Left cardiac atrium (tissue), 4 donors: ENCODE data around the gene RAB27B. TPM values are rescaled to one million over a fixed set of nuclear protein-coding genes. Genes with fewer than 3 reads are reported as not detected.

Experiments used
- ATAC-seq, 2 donors: fragments of 200-7000 bp; cut with Tn5 transposase; one replicate each; pipeline ENCODE4 v1.9.1; 2020; ENCODE audit warnings: mild to moderate bottlenecking in 2 of 2, moderate library complexity in 2 of 2
- DNase-seq: peaks from one replicate; pipeline ENCODE4 v3.0.0-alpha.2; 2020
- intact Hi-C, 2 donors: fragments of 100-400 bp; cut with DNase I; formaldehyde crosslinking; loops; one replicate each; pipeline versions ENCODE4 v1.14.1 to v1.15.1; 2022 to 2023
- total RNA-seq, 2 donors: library from RNA; stranded (reverse); fragmentation: NEBNext Ultra II Directional; extraction: Animal tissue kit (Norgen Biotek cat#: 25700); gene quantifications; one replicate each; pipeline ENCODE4 v1.2.1, GENCODE V29; 2021
- donor health status: DM: no; HTN: yes; CAD: no.
- donor health status: DM: no; HTN: yes; CAD: no; lungs with severe emphysema.
- donor health status: DM: yes; HTN: yes; CAD: no.
- donor health status: Dilated cardiomyopathy.

The RAB27B gene
- total RNA-seq, 2 donors from 2014 or later: 0.16 to 1.0 TPM

DNA sequence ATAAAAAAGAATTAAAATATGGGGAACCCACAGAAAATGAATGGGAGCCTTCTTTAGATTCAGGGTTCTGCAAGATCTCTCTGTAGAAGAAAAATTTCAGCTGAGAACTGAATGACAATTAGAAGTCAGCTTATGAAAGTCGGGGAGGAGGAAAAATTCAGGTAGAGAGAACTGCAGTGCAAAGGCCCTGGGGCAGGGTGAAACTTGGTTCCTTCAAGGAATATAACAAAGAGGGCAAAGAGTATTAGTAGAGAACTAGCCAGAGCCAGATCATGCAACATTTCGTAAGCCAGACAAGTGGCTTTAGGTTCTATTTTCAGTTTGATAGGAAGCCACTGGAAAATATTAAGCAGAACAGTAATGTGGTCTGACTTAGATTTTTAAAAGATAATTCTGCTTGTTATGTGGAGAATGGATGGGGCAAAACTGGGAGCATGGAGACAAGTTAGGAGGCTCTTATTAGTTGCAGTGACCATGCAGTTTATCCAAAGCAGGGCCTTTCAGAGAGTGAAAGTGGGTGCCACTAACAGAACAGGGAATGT lies 27.9 kb downstream of the RAB27B start:
- ATAC-seq (no peak), DNase-seq (no peak)
- intact Hi-C loops: no loop called here

DNA sequence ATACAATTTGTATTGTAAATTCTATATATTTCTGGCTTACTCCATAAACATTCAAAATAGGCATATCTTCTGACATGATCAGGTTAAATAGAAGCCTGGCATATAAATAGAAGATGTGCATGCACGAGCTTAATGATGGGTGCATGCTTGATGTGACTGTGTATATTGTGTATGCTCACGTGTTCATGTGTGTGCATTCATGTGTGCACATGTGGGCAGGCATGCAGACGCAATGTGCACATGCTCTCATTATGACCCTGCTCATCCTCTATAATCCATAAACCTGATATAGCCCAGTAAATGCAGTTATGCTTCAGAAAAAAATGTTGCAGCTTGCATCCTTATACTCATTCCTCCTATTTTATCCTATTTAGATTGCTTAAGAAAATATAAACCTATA lies 29.2 kb downstream of the RAB27B start:
- DNase-seq (no peak), ATAC-seq (no peak)
- intact Hi-C loops: no loop called here

DNA sequence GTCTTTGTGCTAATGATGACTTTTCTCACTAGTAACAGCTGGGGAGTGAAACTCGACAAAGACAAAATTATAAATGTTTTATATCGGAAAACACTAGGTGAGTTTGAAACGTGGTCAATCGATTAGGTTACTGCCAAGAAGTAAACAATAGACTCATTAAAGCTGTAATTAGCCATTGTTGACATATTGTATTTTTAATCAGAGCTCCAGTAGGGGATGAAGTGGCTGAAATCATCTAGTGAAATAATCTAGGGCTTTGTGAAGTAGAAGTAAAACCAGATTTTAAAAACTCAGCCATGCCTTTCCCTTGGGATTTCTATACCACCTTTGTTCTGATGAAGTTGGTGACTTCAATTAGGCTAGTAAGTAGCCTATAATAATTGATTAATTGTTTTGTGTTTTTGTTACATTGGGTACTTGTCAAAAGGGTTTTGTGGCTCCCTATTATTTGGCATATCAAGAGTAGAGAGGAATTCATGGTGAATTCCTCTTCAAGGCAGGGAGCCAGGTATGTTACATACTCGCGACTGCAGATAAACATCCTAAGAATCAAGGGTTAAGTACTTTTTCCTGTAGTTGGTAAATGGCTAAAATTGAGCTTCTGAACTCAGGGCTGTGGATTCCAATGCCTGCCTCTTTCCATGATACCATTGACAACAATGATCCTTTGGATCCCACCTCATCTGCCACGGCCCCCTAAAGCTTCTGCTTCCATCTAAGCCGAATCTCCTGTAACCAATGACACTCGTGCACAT lies 31.6 kb downstream of the RAB27B start:
- ATAC-seq (no peak), DNase-seq (no peak)
- intact Hi-C loops: no loop called here

DNA sequence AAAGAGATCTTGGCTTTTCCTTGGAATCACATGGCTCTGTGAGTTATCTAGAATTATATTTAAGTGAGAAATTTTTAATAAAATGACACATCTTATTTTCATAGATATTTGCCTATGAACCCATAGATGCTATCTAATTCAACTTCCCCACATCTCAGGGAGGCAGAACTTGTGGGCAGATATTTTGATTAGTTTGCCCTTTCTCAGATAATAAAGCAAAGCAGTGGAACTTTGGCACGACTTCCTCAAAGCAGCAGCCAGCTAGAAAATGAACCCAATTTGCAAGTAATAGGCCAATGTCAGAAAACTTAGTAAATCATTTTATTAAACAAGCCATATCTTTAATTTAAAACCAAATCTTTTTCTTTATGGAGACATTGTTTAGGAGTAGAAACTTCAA lies 32.7 kb downstream of the RAB27B start:
- no peak for ATAC-seq
- DNase-seq: no peak
- intact Hi-C loops: no loop called here

DNA sequence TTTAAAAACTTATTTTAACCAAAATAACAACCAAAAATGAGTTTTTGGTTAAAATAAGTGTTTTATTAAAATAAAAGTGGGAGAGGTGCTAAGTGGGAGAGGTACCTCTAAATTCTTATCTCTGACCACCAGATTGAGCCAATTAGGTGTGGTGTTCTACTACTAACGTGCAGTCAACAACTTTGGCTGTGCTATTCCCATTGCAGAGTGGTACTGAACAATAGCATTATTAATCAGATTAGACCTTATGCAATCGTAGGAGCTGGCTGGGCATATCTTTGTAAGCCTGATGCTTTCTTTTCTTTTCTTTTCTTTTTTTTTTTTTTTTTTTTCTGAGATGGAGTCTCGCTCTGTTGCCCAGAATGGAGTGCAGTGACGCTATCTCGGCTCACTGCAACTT lies 38.9 kb downstream of the RAB27B start:
- ATAC-seq (no peak), DNase-seq (no peak)
- intact Hi-C loops: no loop called here

DNA sequence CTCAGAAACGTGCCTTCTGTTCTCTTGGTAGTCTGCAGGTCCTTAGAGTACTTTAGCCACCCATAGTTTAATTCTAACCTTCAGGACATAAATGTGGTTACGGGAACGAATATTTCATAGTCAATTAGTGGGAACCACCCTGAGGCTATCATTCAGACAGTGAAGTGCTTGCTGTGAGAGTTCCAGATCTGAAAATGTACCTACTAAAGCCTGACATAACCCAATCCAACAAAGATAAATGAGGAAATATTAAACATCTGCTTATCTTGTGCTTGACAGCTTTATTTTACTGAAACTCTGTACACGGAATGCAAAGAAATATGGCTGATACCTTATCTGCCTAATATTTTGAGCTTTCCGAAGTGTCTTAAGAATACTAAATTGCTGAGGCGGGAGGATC lies 43.0 kb downstream of the RAB27B start:
- intact Hi-C loops: no loop called here
- DNase-seq (no peak), ATAC-seq (no peak)

DNA sequence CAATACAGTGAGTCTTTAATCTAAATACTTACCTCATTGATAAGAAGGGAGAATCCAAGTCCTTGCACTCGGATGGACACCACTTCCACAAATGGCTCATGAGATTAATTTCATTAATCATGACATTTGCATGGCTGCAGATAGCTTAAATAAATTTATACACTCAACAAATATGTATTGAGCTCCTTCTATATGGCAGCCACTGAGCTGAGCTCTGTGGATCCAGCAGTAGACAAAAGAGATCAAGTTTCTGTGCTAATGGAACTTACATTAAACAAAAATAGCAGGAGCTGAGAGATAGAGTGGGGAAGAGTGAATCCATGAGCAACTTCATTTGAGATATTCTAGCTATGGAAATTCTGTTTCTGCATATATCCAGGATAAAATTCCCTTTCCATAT lies 44.4 kb downstream of the RAB27B start:
- DNase-seq: no peak
- no peak for ATAC-seq
- intact Hi-C loops: no loop called here

DNA sequence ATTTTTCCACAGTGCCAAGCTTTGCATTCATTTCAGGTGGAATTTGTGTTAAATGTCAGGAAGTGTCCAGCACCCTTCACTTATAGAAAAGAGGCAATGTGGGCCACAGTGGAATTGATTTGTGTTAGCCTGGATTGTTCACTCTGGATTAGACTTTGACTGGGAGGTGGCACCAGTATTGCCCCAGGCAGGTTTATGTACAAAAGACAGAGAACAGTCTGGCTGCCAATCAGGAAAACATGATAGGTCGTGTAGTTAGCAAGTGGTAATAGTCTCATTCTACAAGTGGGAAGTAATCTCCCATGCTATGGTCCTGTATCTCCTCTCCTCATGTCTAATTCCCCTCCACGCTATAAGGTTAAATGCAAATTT lies 45.6 kb downstream of the RAB27B start:
- intact Hi-C loops: no loop called here

DNA sequence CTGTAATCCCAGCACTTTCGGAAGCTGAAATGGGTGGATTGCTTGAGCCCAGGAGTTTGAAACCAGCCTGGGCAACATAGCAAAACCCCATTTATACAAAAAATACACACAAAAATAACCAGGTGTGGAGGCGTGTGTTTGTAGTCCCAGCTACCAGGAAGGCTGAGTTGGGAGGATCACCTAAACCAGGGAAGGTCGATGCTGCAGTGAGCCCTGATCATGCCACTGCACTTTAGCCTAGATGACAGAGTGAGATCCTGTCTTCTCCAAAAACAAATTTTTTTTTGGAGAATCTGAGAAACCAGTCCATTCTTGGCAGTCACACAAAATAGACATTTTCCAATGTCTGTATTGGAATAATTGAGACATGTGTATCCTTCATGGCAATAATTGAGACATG lies 46.8 kb downstream of the RAB27B start:
- DNase-seq (no peak), ATAC-seq (no peak)
- intact Hi-C loops: no loop called here

More for the DNA sequence above, 45.6 kb downstream of the RAB27B start:
- ATAC-seq (no peak), DNase-seq (no peak)

DNA sequence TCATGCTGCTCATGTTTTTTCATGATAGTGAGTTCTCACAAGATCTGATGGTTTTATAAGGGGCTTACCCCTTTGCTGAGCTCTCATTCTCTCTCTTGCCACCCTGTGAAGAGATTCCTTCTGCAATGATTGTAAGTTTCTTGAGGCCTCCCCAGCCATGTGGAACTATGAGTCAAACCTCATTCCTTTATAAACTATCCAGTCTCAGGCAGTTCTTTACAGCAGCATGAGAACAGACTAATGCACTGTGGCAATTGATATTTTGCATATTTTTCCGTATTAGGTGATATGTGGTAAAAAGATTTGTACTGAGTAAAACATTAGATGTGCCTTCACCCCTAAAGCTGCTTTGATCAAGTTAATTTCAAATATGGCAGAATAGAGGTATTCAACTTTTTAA lies 48.8 kb downstream of the RAB27B start:
- intact Hi-C loops: no loop called here
- ATAC-seq (no peak), DNase-seq (no peak)

DNA sequence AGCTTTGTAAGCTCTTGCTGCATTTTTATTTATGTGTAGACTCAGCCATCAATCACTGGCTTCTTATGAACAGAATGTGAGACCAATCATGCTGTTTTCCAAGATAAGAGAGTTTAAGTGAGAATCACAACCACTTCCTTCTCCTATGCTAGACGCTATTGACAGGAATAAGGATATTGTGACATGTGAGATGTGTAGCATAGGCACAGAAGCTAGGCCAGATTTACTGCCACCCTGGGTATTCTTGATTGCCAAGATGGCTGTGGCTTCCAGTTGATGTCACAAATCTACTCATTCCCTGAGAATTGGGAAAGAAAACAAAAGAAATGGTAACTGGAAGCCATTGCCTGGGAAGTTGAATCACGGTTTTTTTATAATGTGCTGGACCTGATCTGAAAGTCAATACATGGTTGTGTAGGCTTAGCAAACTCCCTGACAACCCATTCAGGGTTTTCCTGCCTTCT lies 49.9 kb downstream of the RAB27B start:
- no peak for DNase-seq
- ATAC-seq: no peak
- intact Hi-C loops: no loop called here

DNA sequence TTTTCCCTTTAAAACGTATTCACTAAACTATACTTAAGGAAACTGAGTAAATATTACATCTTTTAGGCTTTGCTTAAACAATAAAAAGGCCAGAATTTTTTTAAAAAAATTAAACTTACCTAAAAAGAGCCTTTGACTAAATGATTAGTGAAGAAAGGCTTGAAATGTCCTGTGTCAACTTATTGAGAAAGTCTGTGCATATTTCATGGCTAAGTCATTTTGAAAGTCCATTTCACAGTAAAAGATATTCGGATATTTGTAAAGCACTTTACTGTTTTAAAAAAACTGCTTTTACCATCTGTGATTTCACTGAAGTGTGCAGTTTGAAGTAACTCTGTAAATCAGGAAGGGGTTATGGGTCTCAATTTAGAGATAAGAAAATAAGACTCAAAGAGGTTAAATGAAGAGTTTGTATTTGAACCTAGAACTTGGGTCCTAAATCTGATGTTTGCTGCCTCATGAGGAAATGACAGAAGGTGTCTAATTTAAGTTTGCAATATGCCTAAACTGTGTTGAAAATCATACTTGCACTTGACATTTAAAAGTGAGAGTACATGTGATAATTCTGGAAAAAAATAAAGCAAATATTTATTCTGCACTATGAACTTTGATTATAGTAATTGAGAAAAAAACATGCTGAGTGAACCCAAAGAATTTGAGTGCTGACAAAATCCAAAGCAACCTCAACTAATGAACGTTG lies 50.5 kb downstream of the RAB27B start:
- ATAC-seq: no peak
- no peak for DNase-seq
- intact Hi-C loops: no loop called here

DNA sequence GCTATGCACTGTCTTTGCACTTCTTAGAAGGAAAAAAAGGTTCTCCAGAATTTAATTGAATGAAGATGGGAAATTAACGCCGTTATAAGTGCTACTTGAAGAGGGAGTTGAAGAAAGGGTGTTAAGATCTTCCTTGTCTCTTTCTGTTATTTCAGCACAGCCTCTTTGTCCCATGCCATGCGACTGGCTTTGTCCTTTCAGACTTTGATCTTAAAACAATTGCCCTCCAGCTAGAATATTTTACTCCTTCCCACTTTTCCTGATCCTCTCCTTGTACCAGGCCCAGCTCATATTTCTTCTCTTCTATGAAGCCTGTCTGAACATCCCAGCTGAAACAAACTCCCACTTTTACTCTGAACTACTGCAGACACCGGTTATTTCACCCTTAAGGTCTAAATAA lies 51.4 kb downstream of the RAB27B start:
- no peak for DNase-seq
- intact Hi-C loops: no loop called here
- ATAC-seq: no peak

DNA sequence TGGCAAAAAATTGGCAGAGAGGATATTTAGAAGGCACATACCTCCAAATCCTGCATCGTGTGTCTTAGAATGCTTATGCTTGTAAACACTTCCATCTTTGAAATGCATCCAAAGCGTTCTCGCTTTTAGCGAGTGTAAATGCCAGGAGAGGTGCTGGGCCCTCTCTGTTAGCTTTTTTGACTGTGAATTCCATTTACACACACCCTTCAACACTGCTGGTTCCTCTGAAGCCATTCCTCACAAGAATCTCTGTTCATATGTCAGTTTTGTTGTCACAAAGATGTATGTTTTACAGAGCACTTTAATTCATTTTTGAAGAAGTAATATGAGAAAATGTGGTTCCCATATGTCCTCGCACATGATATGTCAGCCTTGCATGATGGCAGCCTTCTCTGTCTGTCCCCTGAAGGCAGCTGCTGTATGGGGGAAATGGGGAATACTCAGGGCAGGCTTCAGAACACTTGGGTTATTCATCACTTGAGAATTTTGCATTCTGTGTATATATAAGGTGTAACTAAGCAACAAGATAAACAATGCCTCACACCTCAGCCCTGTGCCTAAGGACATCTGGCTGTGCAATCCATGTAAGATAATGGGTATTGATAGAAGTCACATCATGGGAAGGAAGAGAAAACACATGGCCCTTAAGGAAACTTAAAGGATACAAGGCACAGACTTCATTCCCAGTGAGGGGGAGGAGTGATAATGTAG lies 52.3 kb downstream of the RAB27B start:
- intact Hi-C loops: no loop called here
- no peak for DNase-seq
- no peak for ATAC-seq

DNA sequence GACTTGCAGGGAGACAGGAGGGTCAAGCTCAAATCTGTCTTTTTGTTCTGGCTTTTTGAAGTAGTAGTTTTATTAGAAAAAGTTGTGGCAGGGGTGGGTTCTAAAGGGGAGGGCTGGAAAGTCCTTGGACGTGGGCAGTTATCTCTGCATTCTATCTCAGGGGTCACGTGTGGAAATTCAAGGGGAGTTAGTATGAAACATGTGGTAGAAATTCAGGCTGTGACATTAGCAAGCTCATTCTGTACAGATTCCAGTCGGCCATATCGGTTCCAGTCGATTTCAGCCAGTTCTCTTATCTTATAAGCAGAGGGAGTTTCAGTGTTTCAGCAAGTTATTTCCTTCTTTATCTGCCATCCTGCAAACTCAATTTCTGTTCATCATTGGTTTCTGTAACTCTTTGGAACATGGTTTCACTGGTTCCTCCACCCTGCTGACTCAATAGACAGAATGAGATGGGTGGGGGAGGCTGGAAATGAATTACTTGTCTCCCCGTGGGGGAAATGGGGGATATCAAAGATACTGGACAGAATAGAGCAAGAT lies 53.0 kb downstream of the RAB27B start:
- ATAC-seq (no peak), DNase-seq (no peak)
- intact Hi-C loops: no loop called here

DNA sequence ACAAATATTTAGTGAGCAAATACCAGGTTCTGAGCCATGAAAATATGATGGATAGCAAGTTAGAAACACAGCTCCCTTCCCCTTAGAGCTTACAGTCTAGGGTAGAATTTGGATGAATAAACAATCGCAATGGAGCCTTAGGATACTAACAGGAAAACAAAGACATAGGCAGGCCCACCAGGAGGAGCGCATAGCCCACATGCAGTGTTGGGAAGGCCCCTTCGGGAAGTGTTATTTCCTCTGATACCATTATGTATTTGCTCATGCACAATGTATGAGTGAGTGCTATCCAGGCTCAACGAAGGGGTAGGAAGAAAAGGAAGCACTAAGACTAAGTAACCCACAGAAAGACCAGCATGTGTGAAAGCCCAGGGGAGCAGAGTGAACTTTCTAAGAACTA lies 54.0 kb downstream of the RAB27B start:
- intact Hi-C loops: no loop called here
- DNase-seq (no peak), ATAC-seq (no peak)

DNA sequence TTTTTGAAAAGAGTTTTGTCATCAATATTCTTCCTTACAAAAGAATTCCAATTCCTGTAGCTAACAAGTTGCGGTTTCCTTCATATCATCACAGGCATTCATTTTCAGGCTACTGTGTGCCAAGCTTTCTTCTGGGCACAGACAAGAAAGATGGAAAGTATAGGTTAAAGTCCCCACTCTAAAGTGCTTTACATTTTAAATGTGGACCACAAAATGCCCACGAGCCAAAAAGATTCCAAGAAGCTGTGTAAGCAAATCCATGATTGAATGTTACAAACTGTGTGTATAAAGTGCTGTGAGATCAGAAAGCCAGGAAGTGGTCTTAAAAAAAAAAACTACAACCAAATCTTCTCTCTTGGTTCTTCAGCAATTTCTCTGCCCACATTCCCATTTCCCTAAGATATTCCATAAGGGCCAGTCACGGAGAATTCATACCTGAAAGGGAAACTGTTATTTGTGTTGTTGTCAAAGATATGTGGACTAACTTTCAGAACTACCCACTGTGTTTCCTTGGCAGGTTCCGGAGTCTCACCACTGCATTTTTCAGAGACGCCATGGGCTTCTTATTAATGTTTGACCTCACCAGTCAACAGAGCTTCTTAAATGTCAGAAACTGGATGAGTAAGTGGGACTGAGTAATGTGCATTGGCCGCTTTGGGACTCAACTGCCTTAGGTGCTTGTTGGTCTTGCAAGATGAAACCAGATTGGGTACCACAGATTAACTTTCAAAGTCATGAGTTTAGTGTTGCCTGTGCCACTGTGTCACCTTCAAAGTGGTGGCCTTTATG lies 55.7 kb downstream of the RAB27B start:
- no peak for DNase-seq
- intact Hi-C loops: no loop called here
- no peak for ATAC-seq

DNA sequence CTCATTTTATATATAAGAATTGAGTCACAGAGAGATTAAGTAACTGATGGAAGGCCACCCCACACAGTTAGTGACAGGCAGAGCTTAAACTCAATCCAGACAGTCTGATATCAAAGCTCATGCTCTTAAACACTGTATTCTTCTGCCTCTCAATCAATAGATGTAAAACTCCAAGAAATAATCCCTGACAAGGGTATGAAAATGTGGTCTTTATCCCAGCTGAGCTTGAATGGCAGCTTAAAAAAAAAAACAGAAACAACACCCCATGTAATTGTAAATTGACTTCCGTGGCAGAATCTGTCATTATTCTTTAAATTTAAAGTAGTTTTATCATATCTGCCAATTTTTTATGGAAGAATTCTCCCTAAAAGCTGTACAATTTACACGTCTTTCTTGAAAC lies 60.1 kb downstream of the RAB27B start:
- intact Hi-C loops: no loop called here
- ATAC-seq: no peak
- DNase-seq: no peak

DNA sequence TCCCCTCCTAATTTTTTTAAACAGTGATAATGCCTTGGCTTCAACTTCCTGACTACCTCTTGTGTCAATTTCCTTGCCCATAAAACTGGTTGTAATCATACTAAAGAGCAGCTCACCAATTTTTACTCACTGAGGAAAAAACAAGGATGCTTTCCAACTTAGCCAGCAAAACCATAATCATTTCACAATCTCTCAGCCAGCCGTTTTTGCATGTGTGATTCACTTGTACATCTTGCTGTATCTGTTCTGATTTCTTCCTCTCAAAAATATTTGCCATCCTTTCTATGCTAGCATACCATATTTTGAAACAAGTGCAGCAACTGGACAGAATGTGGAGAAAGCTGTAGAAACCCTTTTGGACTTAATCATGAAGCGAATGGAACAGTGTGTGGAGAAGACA lies 60.7 kb downstream of the RAB27B start:
- DNase-seq: no peak
- no peak for ATAC-seq
- intact Hi-C loops: no loop called here
